Measurements from ENCODE around the gene CMTM1. TPM values are rescaled to one million over a fixed set of nuclear protein-coding genes. Genes with fewer than 3 reads are reported as not detected.

Gene CMTM1
- total and polyA plus RNA-seq, 11 donors: 0.40 to 2.4 (median 1.1) TPM; not detected in 2

GRCh38 chr16:66521252-66521713, 45.0 kb upstream of the CMTM1 start:
- Histone ChIP-seq H3K36me3 (peaks cover 0 to 25% (median 17%) of the 10 kb centered on the region in 9 donors), H3K4me1 (peaks cover 14 to 97% (median 62%) of the 10 kb centered on the region in 12 donors)
- 75 to 93% (median 86%) methylated on average over 2 to 5 of the region's 5 CpGs for WGBS, 4 donors

GRCh38 chr16:66521951-66522771, 44.1 kb upstream of the CMTM1 start:
- peak in 3 of 5 donors; percentile 52 to 78 (median 54) for DNase-seq
- Histone ChIP-seq H3K4me1 (peaks cover 11 to 99% (median 55%) of the 10 kb centered on the region in 12 donors), H3K27ac (peak overlapping the region in 8 of 12 donors; percentile 20 to 100 (median 56)), H3K4me3 (no peak overlapping the region), H3K9me3 (no peaks in the 10 kb centered on the region), H3K36me3 (peaks cover 0 to 34% (median 25%) of the 10 kb centered on the region in 9 donors), H3K27me3 (no peaks in the 10 kb centered on the region)
- ATAC-seq: peak in 1 of 4 donors; percentile 21
- intact Hi-C loops (cut with DNase I): no loop called here
- 84 to 92% (median 88%) methylated on average over 16 to 17 of the region's 17 CpGs for WGBS, 4 donors
- TF ChIP-seq POLR2A (IDR thresholded peaks at IDR 0.05) (no peak), CTCF (IDR thresholded peaks at IDR 0.05) (no peak)

More at GRCh38 chr16:66521252-66521713, 45.0 kb upstream of the CMTM1 start:
- Histone ChIP-seq H3K9me3 (no peaks in the 10 kb centered on the region), H3K4me3 (no peak overlapping the region), H3K27me3 (no peaks in the 10 kb centered on the region), H3K27ac (peak overlapping the region in 8 of 12 donors; percentile 20 to 100 (median 56))
- ATAC-seq (no peak), DNase-seq (no peak)
- intact Hi-C loops (cut with DNase I): no loop called here
- no peak for TF ChIP-seq CTCF (IDR thresholded peaks at IDR 0.05)
- TF ChIP-seq POLR2A (IDR thresholded peaks at IDR 0.05): no peak

GRCh38 chr16:66522816-66523590, 43.2 kb upstream of the CMTM1 start:
- H3K4me1 ChIP-seq: peaks cover 5 to 92% (median 47%) of the 10 kb centered on the region in 12 donors
- WGBS, 4 donors: 77 to 87% (median 80%) methylated on average over 11 of the region's 11 CpGs
- no peak overlapping the region for H3K4me3 ChIP-seq
- peak overlapping the region in 10 of 12 donors; percentile 30 to 100 (median 48) for H3K27ac ChIP-seq
- intact Hi-C loops (cut with DNase I): no loop called here
- ATAC-seq (no peak), DNase-seq (no peak)
- H3K36me3 ChIP-seq: peaks cover 0 to 43% (median 34%) of the 10 kb centered on the region in 9 donors
- TF ChIP-seq POLR2A (IDR thresholded peaks at IDR 0.05) (no peak), CTCF (IDR thresholded peaks at IDR 0.05) (no peak)
- H3K9me3 ChIP-seq: no peaks in the 10 kb centered on the region
- no peaks in the 10 kb centered on the region for H3K27me3 ChIP-seq

All from heart left ventricle (tissue), 16 donors.